HCT116 (cell line): ENCODE data around the gene MRPL42. TPM values are rescaled to one million over a fixed set of nuclear protein-coding genes. Genes with fewer than 3 reads are reported as not detected.

ENCODE experiments used
- ATAC-seq: fragments of 200-7000 bp; cut with Tn5 transposase; 2 replicates; pipeline ENCODE4 v1.9.1; 2020; ENCODE audit warnings: mild to moderate bottlenecking, moderate library complexity
- BruUV-seq: library from RNA; stranded (reverse); fragments of 400-500 nt; replicated peaks from 2 replicates; lab custom pipeline; 2021; lab: Mats Ljungman, UMichigan
- CTCF ChIA-PET: fragments of 300-600 bp; sonication (Branson Sonifier 250); formaldehyde crosslinking; loops from one replicate; lab custom pipeline; 2021; ENCODE audit warnings: antibody characterized with exemption; lab: Charles Lee
- POLR2A ChIA-PET: fragments of 300-600, 350-600 bp; sonication (Branson Sonifier 250); formaldehyde crosslinking; loops from one replicate; lab custom pipeline; 2021; ENCODE audit warnings: antibody characterized with exemption; lab: Charles Lee
- RAD21 ChIA-PET, 2 experiments: fragments of 300-600 bp; sonication (Branson Sonifier 250); formaldehyde crosslinking; loops; one replicate each; lab custom pipeline; 2023; ENCODE audit warnings: low total read pairs in 2 of 2; ENCODE audit not compliant: uncharacterized antibody in 2 of 2, unreplicated experiment in 2 of 2, low non-redundant PET in 1 of 2; lab: Charles Lee
- DNase-seq: peaks from one replicate; pipeline ENCODE4 v3.0.0-alpha.2; 2010; ENCODE audit warnings: low read depth, low spot score
- H2AFZ ChIP-seq: fragments of 200-600 bp; shearing (Covaris generic), sonication (generic); 2 replicates; pipeline ENCODE4 v1.6.1; 2017; ENCODE audit warnings: low read depth, mixed run types, mixed read lengths, antibody characterized with exemption, low read length; ENCODE audit not compliant: poor library complexity, severe bottlenecking
- H3K27ac ChIP-seq: 2 replicates; pipeline ENCODE4 v1.5.1; 2012; ENCODE audit warnings: low read depth, low read length
- H3K27me3 ChIP-seq: fragments of 200-600 bp; sonication (generic); 2 replicates; pipeline ENCODE4 v1.6.1; 2016; ENCODE audit warnings: mixed run types, low read length, mixed read lengths; ENCODE audit not compliant: insufficient read depth
- H3K36me3 ChIP-seq, 2 experiments: fragments of 200-500 bp in 1 of 2; fragments of 200-600 bp in 1 of 2; sonication (Bioruptor generic) in 1 of 2; sonication (generic) in 1 of 2; 2 replicates each; pipeline versions ENCODE4 v1.5.1 to v1.6.1; 2014 to 2016; ENCODE audit warnings: low read length in 2 of 2, inconsistent platforms in 1 of 2, mixed read lengths in 1 of 2, mixed run types in 1 of 2; ENCODE audit not compliant: insufficient read depth in 2 of 2, control insufficient read depth in 1 of 2
- H3K4me1 ChIP-seq, 2 experiments: fragments of 200-600 bp in 1 of 2; sonication (generic) in 1 of 2; 2 replicates each; pipeline versions ENCODE4 v1.5.1 to v1.6.1; 2012 to 2017; ENCODE audit warnings: low read length in 2 of 2, inconsistent platforms in 1 of 2, mild to moderate bottlenecking in 1 of 2, mixed read lengths in 1 of 2, mixed run types in 1 of 2, moderate library complexity in 1 of 2; ENCODE audit not compliant: insufficient read depth in 2 of 2, control insufficient read depth in 1 of 2
- H3K4me2 ChIP-seq: fragments of 200-600 bp; sonication (generic); 2 replicates; pipeline ENCODE4 v1.6.1; 2017; ENCODE audit warnings: mixed run types, low read length, mixed read lengths
- H3K4me3 ChIP-seq, 2 experiments: fragments of 200-600 bp in 1 of 2; sonication (generic) in 1 of 2; replicated peaks in 1 of 2; 2 replicates each; pipeline ENCODE4 v1.5.1; 2011 to 2016; ENCODE audit warnings: low read length in 2 of 2, control low read depth in 1 of 2, low read depth in 1 of 2, mild to moderate bottlenecking in 1 of 2, mixed read lengths in 1 of 2, mixed run types in 1 of 2
- H3K79me2 ChIP-seq: fragments of 200-600 bp; sonication (generic); 2 replicates; pipeline ENCODE4 v1.6.1; 2017; ENCODE audit warnings: mild to moderate bottlenecking, mixed run types, low read length, moderate library complexity, mixed read lengths; ENCODE audit not compliant: insufficient read depth
- H3K9ac ChIP-seq: fragments of 200-600 bp; sonication (generic); 2 replicates; pipeline ENCODE4 v1.6.1; 2016; ENCODE audit warnings: low read length, mixed read lengths
- H3K9me2 ChIP-seq: fragments of 200-600 bp; sonication (generic), shearing (Covaris generic); 2 replicates; pipeline ENCODE4 v1.6.1; 2017; ENCODE audit warnings: mixed run types, mild to moderate bottlenecking, moderate library complexity; ENCODE audit not compliant: insufficient read depth
- H3K9me3 ChIP-seq, 2 experiments: fragments of 200-500 bp in 1 of 2; fragments of 200-600 bp in 1 of 2; sonication (Bioruptor generic) in 1 of 2; sonication (generic) in 1 of 2; 2 replicates each; pipeline ENCODE4 v1.6.1; 2014 to 2017; ENCODE audit warnings: low read length in 2 of 2, mixed read lengths in 2 of 2, inconsistent platforms in 1 of 2, low read depth in 1 of 2, mild to moderate bottlenecking in 1 of 2, mixed run types in 1 of 2, moderate library complexity in 1 of 2; ENCODE audit not compliant: control insufficient read depth in 1 of 2, insufficient read depth in 1 of 2
- H4K20me1 ChIP-seq: fragments of 200-600 bp; sonication (generic), shearing (Covaris generic); 2 replicates; pipeline ENCODE4 v1.6.1; 2017; ENCODE audit warnings: mixed run types, mild to moderate bottlenecking, moderate library complexity; ENCODE audit not compliant: insufficient read depth
- CEBPB ChIP-seq: IDR thresholded peaks from 2 replicates; pipeline ENCODE4 v1.6.1; 2012; ENCODE audit warnings: low read depth
- EGR1 ChIP-seq: IDR thresholded peaks from 2 replicates; pipeline ENCODE4 v1.6.1; 2012; ENCODE audit warnings: low read depth
- FOSL1 ChIP-seq: IDR thresholded peaks from 2 replicates; pipeline ENCODE4 v1.6.1; 2012; ENCODE audit warnings: low read depth
- POLR2AphosphoS5 ChIP-seq: IDR thresholded peaks from 2 replicates; pipeline ENCODE4 v1.6.1; 2011; ENCODE audit warnings: mild to moderate bottlenecking, low read depth, low read length, moderate library complexity
- SIN3A ChIP-seq: IDR thresholded peaks from 2 replicates; pipeline ENCODE4 v1.6.1; 2012; ENCODE audit warnings: low read depth
- SP1 ChIP-seq: IDR thresholded peaks from 2 replicates; pipeline ENCODE4 v1.6.1; 2012; ENCODE audit warnings: low read depth
- SRF ChIP-seq: IDR thresholded peaks from 2 replicates; pipeline ENCODE4 v1.6.1; 2012; ENCODE audit warnings: low read depth
- YY1 ChIP-seq: IDR thresholded peaks from 2 replicates; pipeline ENCODE4 v1.6.1; 2011; ENCODE audit warnings: low read length, low read depth, moderate library complexity, mild to moderate bottlenecking; ENCODE audit not compliant: insufficient replicate concordance; ENCODE audit errors: extremely low read depth
- intact Hi-C: fragments of 100-400 bp; cut with micrococcal nuclease; formaldehyde crosslinking; loops from 2 replicates; pipeline ENCODE4 v1.10.0; 2022
- total RNA-seq: library from RNA; stranded (reverse); gene quantifications from one replicate; pipeline ENCODE4 v1.2.1, GENCODE V29; 2021; ENCODE audit not compliant: unreplicated experiment

MRPL42 gene
- total RNA-seq, 1 experiment from 2014 or later, result 120 TPM

DNA sequence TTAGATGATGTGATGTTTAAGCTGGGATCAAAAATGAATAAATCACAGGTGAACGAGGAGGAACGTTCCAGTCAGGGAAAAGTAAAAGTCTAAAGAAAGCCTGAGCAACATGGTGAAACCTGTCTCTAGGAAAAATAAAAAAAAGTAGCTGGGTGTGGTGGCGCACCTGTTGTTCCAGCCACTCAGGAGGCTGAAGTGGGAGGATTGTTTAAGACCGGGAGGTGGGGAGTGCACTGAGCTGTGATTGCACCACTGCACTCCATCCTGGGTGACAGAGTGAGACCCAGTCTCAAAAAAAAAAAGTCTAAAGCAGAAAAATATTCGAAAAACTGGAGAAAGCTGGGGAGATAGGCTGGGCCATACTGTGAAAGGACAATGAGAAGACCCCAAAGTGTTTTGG is 66.0 kb downstream of the MRPL42 start:
- Histone ChIP-seq H3K4me2 (no peak overlapping the region), H3K36me3 (no peaks in the 10 kb centered on the region), H3K27ac (no peak overlapping the region), H3K9me3 (no peaks in the 10 kb centered on the region), H3K79me2 (no peaks in the 10 kb centered on the region), H3K4me3 (no peak overlapping the region), H2AFZ (no peak overlapping the region), H3K4me1 (no peaks in the 10 kb centered on the region), H3K27me3 (no peaks in the 10 kb centered on the region), H4K20me1 (no peaks in the 10 kb centered on the region), H3K9ac (no peak overlapping the region), H3K9me2 (no peaks in the 10 kb centered on the region; the same call in 1 of the 2 replicates)
- intact Hi-C loops, result no loop called here
- DNase-seq (no peak), ATAC-seq (no peak)
- no TSS peak for BruUV-seq
- ChIA-PET CTCF (no interaction called here), POLR2A (no interaction called here), RAD21 (no interaction called here)
- TF ChIP-seq CEBPB, result no peak
- no peak for TF ChIP-seq EGR1
- no peak for TF ChIP-seq SRF
- TF ChIP-seq FOSL1, result no peak
- TF ChIP-seq YY1, result no peak
- no peak for TF ChIP-seq SP1

DNA sequence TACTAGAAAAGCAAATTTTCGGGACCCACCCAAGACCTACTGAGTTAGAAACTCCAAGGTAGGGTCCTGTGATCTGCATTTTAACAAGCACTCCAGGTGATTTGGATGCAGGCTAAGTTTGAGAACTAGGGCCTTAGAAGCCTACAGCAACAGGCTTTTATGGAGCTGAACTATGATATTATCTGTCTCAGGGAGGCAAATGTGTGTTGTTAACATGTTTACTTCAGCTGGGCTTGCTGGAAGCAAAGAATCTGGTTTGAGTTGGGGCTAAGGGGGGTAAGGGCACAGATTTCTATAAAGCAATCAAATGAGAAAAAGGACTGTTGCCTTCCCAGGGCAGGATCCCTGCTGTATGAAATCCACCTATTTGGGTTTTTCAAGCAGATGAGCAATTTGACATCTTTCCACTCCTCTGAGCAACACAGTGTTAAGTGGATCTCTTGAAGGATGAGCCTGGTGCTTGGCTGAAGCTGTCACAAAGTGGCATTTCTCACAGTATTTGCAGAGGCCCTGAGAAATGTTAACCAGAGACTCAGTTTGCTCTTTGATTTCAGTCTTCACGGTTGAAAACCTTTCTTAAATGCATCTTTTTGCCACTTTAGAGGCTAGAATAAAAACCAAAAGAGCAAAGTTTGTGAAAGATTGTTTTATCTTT is 68.9 kb downstream of the MRPL42 start:
- intact Hi-C loops, result no loop called here
- RAD21 ChIA-PET, result no interaction called here
- H3K4me2 ChIP-seq, result no peak overlapping the region
- H3K27ac ChIP-seq, result no peak overlapping the region
- H3K79me2 ChIP-seq, result no peaks in the 10 kb centered on the region
- no peak for DNase-seq
- no peaks in the 10 kb centered on the region for H3K4me1 ChIP-seq
- H3K27me3 ChIP-seq, result no peaks in the 10 kb centered on the region
- no peaks in the 10 kb centered on the region for H3K9me3 ChIP-seq
- H3K4me3 ChIP-seq, result no peak overlapping the region
- no peaks in the 10 kb centered on the region for H3K36me3 ChIP-seq
- H2AFZ ChIP-seq, result no peak overlapping the region
- TF ChIP-seq SIN3A, result no peak
- no peak for TF ChIP-seq POLR2AphosphoS5
- TF ChIP-seq FOSL1, result no peak
- no TSS peak for BruUV-seq
- no peaks in the 10 kb centered on the region for H4K20me1 ChIP-seq
- no peaks in the 10 kb centered on the region; the same call in 1 of the 2 replicates for H3K9me2 ChIP-seq
- CTCF ChIA-PET, result no interaction called here
- no peak overlapping the region for H3K9ac ChIP-seq
- POLR2A ChIA-PET, result no interaction called here
- no peak for ATAC-seq
